ENCODE data around the gene THSD7B.
A peak's percentile ranks its signal among the peaks of the same experiment; 100 is the strongest.

THSD7B gene

DNA sequence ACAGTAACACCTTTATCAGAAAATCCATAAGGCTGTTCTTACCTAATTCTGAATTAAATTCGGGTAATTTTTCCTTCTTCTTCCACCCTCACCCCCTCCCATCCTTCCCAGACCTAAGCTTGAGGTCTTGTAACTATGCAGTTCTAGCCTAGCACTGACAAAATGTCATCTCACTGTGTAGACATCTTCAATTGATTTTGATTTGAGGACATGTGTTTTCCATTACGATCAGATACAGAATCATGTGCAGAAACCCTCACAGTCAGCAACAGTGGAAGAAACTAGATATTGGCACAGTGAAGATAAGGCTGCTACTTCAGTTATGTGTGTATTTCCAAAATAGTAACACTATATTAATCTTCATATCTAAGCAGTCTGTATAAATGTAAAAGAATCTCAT, 244.6 kb downstream of the THSD7B start:
- TF ChIP-seq SNAI2 (CRISPR knock-in tag; IDR thresholded peaks at IDR 0.05) = no peak
- TF ChIP-seq, protein P1, sequence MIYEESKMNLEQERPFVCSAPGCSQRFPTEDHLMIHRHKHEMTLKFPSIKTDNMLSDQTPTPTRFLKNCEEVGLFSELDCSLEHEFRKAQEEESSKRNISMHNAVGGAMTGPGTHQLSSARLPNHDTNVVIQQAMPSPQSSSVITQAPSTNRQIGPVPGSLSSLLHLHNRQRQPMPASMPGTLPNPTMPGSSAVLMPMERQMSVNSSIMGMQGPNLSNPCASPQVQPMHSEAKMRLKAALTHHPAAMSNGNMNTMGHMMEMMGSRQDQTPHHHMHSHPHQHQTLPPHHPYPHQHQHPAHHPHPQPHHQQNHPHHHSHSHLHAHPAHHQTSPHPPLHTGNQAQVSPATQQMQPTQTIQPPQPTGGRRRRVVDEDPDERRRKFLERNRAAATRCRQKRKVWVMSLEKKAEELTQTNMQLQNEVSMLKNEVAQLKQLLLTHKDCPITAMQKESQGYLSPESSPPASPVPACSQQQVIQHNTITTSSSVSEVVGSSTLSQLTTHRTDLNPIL (CRISPR knock-in tag; IDR thresholded peaks at IDR 0.05; ENCODE audit: low read depth) = no peak
- TF ChIP-seq TCF4 (CRISPR knock-in tag; IDR thresholded peaks at IDR 0.05; ENCODE audit: borderline replicate concordance) = 0 out of 2 replicates have a peak, but pooled peaks have one; percentile 26
- ATAC-seq = no peak

DNA sequence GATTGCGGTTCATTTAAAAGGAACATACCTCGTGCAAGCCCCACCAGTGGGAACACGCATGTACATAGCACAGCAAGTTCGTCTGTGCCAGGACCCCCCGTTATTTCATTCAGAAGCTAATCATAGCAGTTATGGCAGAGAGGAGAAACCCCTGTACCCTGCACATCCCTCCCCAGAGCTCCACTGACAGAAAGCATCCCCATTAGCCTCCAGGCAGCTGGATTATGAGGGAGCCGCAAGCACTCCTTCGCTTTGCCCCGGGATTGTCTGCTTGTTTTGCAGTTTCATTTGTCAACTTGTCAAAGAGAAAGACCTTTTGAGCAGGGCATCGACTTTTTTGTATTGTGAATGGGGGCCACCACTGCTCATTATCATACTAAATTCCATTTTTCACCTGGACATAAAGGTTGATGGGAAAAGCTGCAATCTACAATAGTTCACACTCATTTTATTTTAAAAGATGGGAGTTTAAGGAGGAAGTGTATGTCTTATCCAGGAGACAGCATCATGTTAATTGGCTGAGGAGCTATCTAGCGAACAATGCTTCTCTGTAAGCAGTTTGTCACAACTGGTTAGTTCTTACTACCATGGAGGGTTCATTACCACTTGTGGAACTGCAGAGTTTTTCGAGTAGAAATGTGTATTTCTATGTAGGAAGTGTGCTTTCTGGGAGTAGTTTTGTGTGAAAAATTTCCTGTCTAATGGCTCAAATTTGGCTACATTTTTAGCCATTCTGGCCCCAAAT, 255.3 kb downstream of the THSD7B start:
- ATAC-seq = no peak
- TF ChIP-seq ISL1 (CRISPR knock-in tag; IDR thresholded peaks at IDR 0.05) = no peak
- TF ChIP-seq, protein P2, sequence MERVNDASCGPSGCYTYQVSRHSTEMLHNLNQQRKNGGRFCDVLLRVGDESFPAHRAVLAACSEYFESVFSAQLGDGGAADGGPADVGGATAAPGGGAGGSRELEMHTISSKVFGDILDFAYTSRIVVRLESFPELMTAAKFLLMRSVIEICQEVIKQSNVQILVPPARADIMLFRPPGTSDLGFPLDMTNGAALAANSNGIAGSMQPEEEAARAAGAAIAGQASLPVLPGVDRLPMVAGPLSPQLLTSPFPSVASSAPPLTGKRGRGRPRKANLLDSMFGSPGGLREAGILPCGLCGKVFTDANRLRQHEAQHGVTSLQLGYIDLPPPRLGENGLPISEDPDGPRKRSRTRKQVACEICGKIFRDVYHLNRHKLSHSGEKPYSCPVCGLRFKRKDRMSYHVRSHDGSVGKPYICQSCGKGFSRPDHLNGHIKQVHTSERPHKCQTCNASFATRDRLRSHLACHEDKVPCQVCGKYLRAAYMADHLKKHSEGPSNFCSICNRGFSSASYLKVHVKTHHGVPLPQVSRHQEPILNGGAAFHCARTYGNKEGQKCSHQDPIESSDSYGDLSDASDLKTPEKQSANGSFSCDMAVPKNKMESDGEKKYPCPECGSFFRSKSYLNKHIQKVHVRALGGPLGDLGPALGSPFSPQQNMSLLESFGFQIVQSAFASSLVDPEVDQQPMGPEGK (CRISPR knock-in tag; IDR thresholded peaks at IDR 0.05; ENCODE audit: borderline replicate concordance) = no peak
- no peak for TF ChIP-seq RARB (CRISPR knock-in tag; IDR thresholded peaks at IDR 0.05)
- no peak for TF ChIP-seq ZFP3 (CRISPR knock-in tag; IDR thresholded peaks at IDR 0.05)
- no peak for TF ChIP-seq TOX (CRISPR knock-in tag; IDR thresholded peaks at IDR 0.05; ENCODE audit: borderline replicate concordance)
- TF ChIP-seq GLIS3 (CRISPR knock-in tag; IDR thresholded peaks at IDR 0.05) = no peak
- TF ChIP-seq, protein P1 (CRISPR knock-in tag; IDR thresholded peaks at IDR 0.05; ENCODE audit: low read depth) = no peak
- TF ChIP-seq ZNF8 (CRISPR knock-in tag; IDR thresholded peaks at IDR 0.05) = no peak
- TF ChIP-seq, protein P3, sequence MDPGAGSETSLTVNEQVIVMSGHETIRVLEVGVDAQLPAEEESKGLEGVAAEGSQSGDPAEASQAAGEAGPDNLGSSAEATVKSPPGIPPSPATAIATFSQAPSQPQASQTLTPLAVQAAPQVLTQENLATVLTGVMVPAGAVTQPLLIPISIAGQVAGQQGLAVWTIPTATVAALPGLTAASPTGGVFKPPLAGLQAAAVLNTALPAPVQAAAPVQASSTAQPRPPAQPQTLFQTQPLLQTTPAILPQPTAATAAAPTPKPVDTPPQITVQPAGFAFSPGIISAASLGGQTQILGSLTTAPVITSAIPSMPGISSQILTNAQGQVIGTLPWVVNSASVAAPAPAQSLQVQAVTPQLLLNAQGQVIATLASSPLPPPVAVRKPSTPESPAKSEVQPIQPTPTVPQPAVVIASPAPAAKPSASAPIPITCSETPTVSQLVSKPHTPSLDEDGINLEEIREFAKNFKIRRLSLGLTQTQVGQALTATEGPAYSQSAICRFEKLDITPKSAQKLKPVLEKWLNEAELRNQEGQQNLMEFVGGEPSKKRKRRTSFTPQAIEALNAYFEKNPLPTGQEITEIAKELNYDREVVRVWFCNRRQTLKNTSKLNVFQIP (CRISPR knock-in tag; IDR thresholded peaks at IDR 0.05; ENCODE audit: borderline replicate concordance, low read depth) = no peak
- TF ChIP-seq TCF4 (CRISPR knock-in tag; IDR thresholded peaks at IDR 0.05; ENCODE audit: borderline replicate concordance) = no peak
- TF ChIP-seq, protein P4, sequence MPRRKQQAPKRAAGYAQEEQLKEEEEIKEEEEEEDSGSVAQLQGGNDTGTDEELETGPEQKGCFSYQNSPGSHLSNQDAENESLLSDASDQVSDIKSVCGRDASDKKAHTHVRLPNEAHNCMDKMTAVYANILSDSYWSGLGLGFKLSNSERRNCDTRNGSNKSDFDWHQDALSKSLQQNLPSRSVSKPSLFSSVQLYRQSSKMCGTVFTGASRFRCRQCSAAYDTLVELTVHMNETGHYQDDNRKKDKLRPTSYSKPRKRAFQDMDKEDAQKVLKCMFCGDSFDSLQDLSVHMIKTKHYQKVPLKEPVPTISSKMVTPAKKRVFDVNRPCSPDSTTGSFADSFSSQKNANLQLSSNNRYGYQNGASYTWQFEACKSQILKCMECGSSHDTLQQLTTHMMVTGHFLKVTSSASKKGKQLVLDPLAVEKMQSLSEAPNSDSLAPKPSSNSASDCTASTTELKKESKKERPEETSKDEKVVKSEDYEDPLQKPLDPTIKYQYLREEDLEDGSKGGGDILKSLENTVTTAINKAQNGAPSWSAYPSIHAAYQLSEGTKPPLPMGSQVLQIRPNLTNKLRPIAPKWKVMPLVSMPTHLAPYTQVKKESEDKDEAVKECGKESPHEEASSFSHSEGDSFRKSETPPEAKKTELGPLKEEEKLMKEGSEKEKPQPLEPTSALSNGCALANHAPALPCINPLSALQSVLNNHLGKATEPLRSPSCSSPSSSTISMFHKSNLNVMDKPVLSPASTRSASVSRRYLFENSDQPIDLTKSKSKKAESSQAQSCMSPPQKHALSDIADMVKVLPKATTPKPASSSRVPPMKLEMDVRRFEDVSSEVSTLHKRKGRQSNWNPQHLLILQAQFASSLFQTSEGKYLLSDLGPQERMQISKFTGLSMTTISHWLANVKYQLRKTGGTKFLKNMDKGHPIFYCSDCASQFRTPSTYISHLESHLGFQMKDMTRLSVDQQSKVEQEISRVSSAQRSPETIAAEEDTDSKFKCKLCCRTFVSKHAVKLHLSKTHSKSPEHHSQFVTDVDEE (CRISPR knock-in tag; IDR thresholded peaks at IDR 0.05) = no peak
- no peak for TF ChIP-seq ZC3H10 (CRISPR knock-in tag; IDR thresholded peaks at IDR 0.05)
- no peak for TF ChIP-seq PPARA (CRISPR knock-in tag; IDR thresholded peaks at IDR 0.05; ENCODE audit: borderline replicate concordance)
- no peak for TF ChIP-seq BACH2 (CRISPR knock-in tag; IDR thresholded peaks at IDR 0.05; ENCODE audit: borderline replicate concordance)
- TF ChIP-seq ARNTL (CRISPR knock-in tag; IDR thresholded peaks at IDR 0.05; ENCODE audit: borderline replicate concordance, low read depth) = no peak
- no peak for TF ChIP-seq ZFP30 (CRISPR knock-in tag; IDR thresholded peaks at IDR 0.05)
- TF ChIP-seq ESRRG (CRISPR knock-in tag; IDR thresholded peaks at IDR 0.05) = no peak

DNA sequence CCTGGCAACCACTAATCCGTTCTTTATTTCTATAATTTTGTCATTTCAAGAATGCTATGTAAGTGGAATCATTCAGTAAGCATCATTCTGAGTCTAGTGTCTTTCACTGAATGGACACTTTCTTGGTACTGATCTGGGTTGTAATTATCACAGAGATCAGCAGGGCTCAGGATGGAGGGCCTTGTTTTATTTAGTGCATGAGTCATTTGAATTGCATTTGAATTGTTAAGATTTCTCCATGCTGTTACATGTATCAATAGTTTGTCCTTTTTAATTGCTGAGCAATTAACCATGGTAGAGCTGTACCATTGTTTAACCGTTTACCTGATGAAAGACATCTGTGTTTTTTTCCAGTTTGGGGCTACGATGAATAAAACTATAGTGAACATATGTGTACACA, 256.4 kb downstream of the THSD7B start:
- no peak for ATAC-seq
- TF ChIP-seq PPARA (CRISPR knock-in tag; IDR thresholded peaks at IDR 0.05; ENCODE audit: borderline replicate concordance) = no peak

DNA sequence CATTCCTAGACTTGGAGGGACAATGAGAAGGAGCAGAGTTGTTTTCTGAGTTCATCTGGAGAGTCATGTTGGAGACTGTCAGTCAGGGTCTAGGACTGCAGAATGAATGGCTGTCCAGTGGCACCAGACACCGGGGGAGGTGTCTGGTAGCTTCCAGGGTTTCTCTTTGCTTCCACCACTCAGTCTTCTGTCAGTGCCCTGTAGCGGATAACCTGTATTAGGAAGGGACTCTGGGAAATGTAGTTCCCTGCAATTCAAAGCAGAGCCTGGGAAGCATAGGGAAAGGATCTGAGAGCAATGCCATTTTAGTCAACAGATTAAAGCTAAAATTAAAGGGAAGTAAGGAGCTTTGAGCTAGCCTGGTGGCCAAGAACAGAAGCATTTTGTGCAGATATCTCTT, 257.9 kb downstream of the THSD7B start:
- TF ChIP-seq ISL1 (CRISPR knock-in tag; IDR thresholded peaks at IDR 0.05) = no peak
- TF ChIP-seq ZFP3 (CRISPR knock-in tag; IDR thresholded peaks at IDR 0.05) = no peak
- TF ChIP-seq ZNF565 (CRISPR knock-in tag; conservative IDR thresholded peaks at IDR 0.05; ENCODE audit: low read depth) = no peak
- TF ChIP-seq TCF4 (CRISPR knock-in tag; IDR thresholded peaks at IDR 0.05; ENCODE audit: borderline replicate concordance) = no peak
- no peak for TF ChIP-seq ZC3H10 (CRISPR knock-in tag; IDR thresholded peaks at IDR 0.05)
- TF ChIP-seq BACH2 (CRISPR knock-in tag; IDR thresholded peaks at IDR 0.05; ENCODE audit: borderline replicate concordance) = no peak
- no peak for TF ChIP-seq OSR1 (CRISPR knock-in tag; IDR thresholded peaks at IDR 0.05)
- TF ChIP-seq CSDC2 (CRISPR knock-in tag; IDR thresholded peaks at IDR 0.05) = no peak
- TF ChIP-seq TOX (CRISPR knock-in tag; IDR thresholded peaks at IDR 0.05; ENCODE audit: borderline replicate concordance) = no peak
- TF ChIP-seq, protein P1 (CRISPR knock-in tag; IDR thresholded peaks at IDR 0.05; ENCODE audit: low read depth) = no peak
- no peak for TF ChIP-seq PPARA (CRISPR knock-in tag; IDR thresholded peaks at IDR 0.05; ENCODE audit: borderline replicate concordance)
- TF ChIP-seq SNAI2 (CRISPR knock-in tag; IDR thresholded peaks at IDR 0.05) = no peak
- no peak for TF ChIP-seq GLIS3 (CRISPR knock-in tag; IDR thresholded peaks at IDR 0.05)
- ATAC-seq = no peak

Data from SK-N-SH treated with all-trans-retinoic acid at 6 μM for 48 hours (cell line).